WTC11 (cell line): ENCODE data around the gene ZGPAT. TPM values are rescaled to one million over a fixed set of nuclear protein-coding genes. Genes with fewer than 3 reads are reported as not detected.

ENCODE experiments used
- ATAC-seq: fragments of 200-7000 bp; cut with Tn5 transposase; 2 replicates; pipeline ENCODE4 v1.10.0; 2021; ENCODE audit warnings: mild to moderate bottlenecking, moderate library complexity
- CTCF ChIA-PET: fragments of 300-600 bp; sonication (Branson Sonifier 250); formaldehyde crosslinking; loops from one replicate; lab custom pipeline; 2021; ENCODE audit warnings: antibody characterized with exemption; lab: Charles Lee
- POLR2A ChIA-PET: fragments of 350-600 bp; sonication (Branson Sonifier 250); formaldehyde crosslinking; loops from one replicate; lab custom pipeline; 2021; ENCODE audit warnings: antibody characterized with exemption; lab: Charles Lee
- DNase-seq: peaks from one replicate; pipeline ENCODE4 v3.0.0; 2021; ENCODE audit warnings: low spot score
- H3K27ac Mint-ChIP-seq: 2 replicates; pipeline ENCODE4 v1.8.0; 2021; ENCODE audit warnings: mixed read lengths
- H3K27me3 Mint-ChIP-seq: 2 replicates; pipeline ENCODE4 v1.8.0; 2021; ENCODE audit warnings: low read depth, mild to moderate bottlenecking, moderate library complexity, mixed read lengths
- H3K36me3 Mint-ChIP-seq: 2 replicates; pipeline ENCODE4 v1.8.0; 2021; ENCODE audit warnings: mixed read lengths
- H3K4me1 Mint-ChIP-seq: 2 replicates; pipeline ENCODE4 v1.8.0; 2022; ENCODE audit warnings: mixed read lengths
- H3K4me3 Mint-ChIP-seq: 2 replicates; pipeline ENCODE4 v1.8.0; 2021; ENCODE audit warnings: mild to moderate bottlenecking, moderate library complexity, mixed read lengths
- H3K9me3 Mint-ChIP-seq: 2 replicates; pipeline ENCODE4 v1.8.0; 2021; ENCODE audit warnings: mixed read lengths
- CDX4 ChIP-seq: fragments of 250-450 bp; sonication (Bioruptor Pico); IDR thresholded peaks from 2 replicates; pipeline ENCODE4 v1.9.0; 2021; ENCODE audit warnings: moderate library complexity, mild to moderate bottlenecking, inconsistent platforms, borderline replicate concordance
- E2F4 ChIP-seq: sonication (generic); formaldehyde crosslinking; IDR thresholded peaks from 2 replicates; pipeline ENCODE4 v1.8.1; 2022; ENCODE audit warnings: low read depth, mild to moderate bottlenecking, moderate library complexity, missing genetic modification reagents, borderline replicate concordance
- E2F5 ChIP-seq: sonication (generic); formaldehyde crosslinking; IDR thresholded peaks from 2 replicates; pipeline ENCODE4 v1.8.1; 2022; ENCODE audit warnings: mild to moderate bottlenecking, moderate library complexity, missing genetic modification reagents
- ESRRA ChIP-seq: sonication (generic); formaldehyde crosslinking; IDR thresholded peaks from 2 replicates; pipeline ENCODE4 v1.8.1; 2022; ENCODE audit warnings: mild to moderate bottlenecking, missing genetic modification reagents, borderline replicate concordance
- GRHL2 ChIP-seq: fragments of 250-450 bp; sonication (Bioruptor Pico); IDR thresholded peaks from 2 replicates; pipeline ENCODE4 v1.8.0; 2022; ENCODE audit warnings: mild to moderate bottlenecking, moderate library complexity; ENCODE audit not compliant: insufficient replicate concordance, severe bottlenecking
- HMGXB4 ChIP-seq: sonication (generic); formaldehyde crosslinking; IDR thresholded peaks from 2 replicates; pipeline ENCODE4 v1.8.1; 2023; ENCODE audit warnings: mild to moderate bottlenecking, moderate library complexity, missing genetic modification reagents
- MAX ChIP-seq: sonication (generic); formaldehyde crosslinking; IDR thresholded peaks from 2 replicates; pipeline ENCODE4 v1.8.0; 2022; ENCODE audit warnings: mild to moderate bottlenecking, missing genetic modification reagents
- MXD4 ChIP-seq: fragments of 250-450 bp; sonication (Bioruptor Pico); IDR thresholded peaks from 2 replicates; pipeline ENCODE4 v1.8.0; 2021; ENCODE audit warnings: mild to moderate bottlenecking, moderate library complexity, borderline replicate concordance
- NFYB ChIP-seq: sonication (generic); formaldehyde crosslinking; conservative IDR thresholded peaks from 2 replicates; pipeline ENCODE4 v1.8.0; 2022; ENCODE audit warnings: low read depth, missing genetic modification reagents
- NR1H2 ChIP-seq: sonication (generic); formaldehyde crosslinking; IDR thresholded peaks from 2 replicates; pipeline ENCODE4 v1.9.0; 2021; ENCODE audit warnings: mild to moderate bottlenecking, moderate library complexity, missing genetic modification reagents
- SMAD4 ChIP-seq: sonication (generic); formaldehyde crosslinking; IDR thresholded peaks from 2 replicates; pipeline ENCODE4 v1.8.0; 2022; ENCODE audit warnings: mild to moderate bottlenecking, missing genetic modification reagents
- USF2 ChIP-seq: sonication (generic); formaldehyde crosslinking; IDR thresholded peaks from 2 replicates; pipeline ENCODE4 v1.8.1; 2023; ENCODE audit warnings: mild to moderate bottlenecking, missing genetic modification reagents, moderate library complexity
- ZNF423 ChIP-seq: fragments of 250-450 bp; sonication (Bioruptor Pico); IDR thresholded peaks from 2 replicates; pipeline ENCODE4 v2.1.2; 2022; ENCODE audit warnings: mild to moderate bottlenecking, moderate library complexity
- ZNF425 ChIP-seq: fragments of 250-450 bp; sonication (Bioruptor Pico); conservative IDR thresholded peaks from 2 replicates; pipeline ENCODE4 v1.9.0; 2021; ENCODE audit warnings: mild to moderate bottlenecking
- total RNA-seq: library from RNA; stranded (reverse); gene quantifications from 3 replicates; pipeline ENCODE4 v1.2.3, GENCODE V29; 2021

The ZGPAT gene
- total RNA-seq, 1 experiment from 2014 or later: 28.3 TPM

GRCh38 chr20:63664143-63664851, 43.5 kb upstream of the ZGPAT start (continued):
- TF ChIP-seq ZNF425 (CRISPR knock-in tag): no peak
- no peak for TF ChIP-seq MAX (CRISPR knock-in tag)
- no peak for TF ChIP-seq CDX4 (CRISPR knock-in tag)
- TF ChIP-seq, all 79 proteins: peak for 0

- no peak overlapping the region; the same call in 1 of the 2 replicates for H3K27ac Mint-ChIP-seq
- H3K9me3 Mint-ChIP-seq: no peaks in the 10 kb centered on the region
- ChIA-PET CTCF (interaction anchor here (0.7 to 1.5 kb wide), 4 partner anchors 23 to 316 kb away, joined by 3 to 8 read pairs (median 5); partner anchors contain the start of gene PRPF6), POLR2A (no interaction called here)
- peaks cover 27% of the 10 kb centered on the region for H3K36me3 Mint-ChIP-seq
- TF ChIP-seq USF2 (CRISPR knock-in tag): 0 out of 2 replicates have a peak, but pooled peaks have one; percentile 29
- no peak for TF ChIP-seq MXD4
- TF ChIP-seq NFYB (CRISPR knock-in tag): peak; percentile 90
- H3K4me3 Mint-ChIP-seq: no peak overlapping the region
- DNase-seq (peak; percentile 71), ATAC-seq (peak; percentile 97)
- no peaks in the 10 kb centered on the region for H3K4me1 Mint-ChIP-seq
- H3K27me3 Mint-ChIP-seq: no peaks in the 10 kb centered on the region
These were observed 42.8 kb upstream of the ZGPAT start for GRCh38 chr20:63664861-63665594.

- ChIA-PET POLR2A (no interaction called here), CTCF (interaction anchor here (1.3 to 1.5 kb wide), 2 partner anchors 24 to 169 kb away, joined by 3 to 7 read pairs; no protein-coding TSS in a partner anchor)
- H3K36me3 Mint-ChIP-seq: peaks cover 27% of the 10 kb centered on the region
- no peak for DNase-seq
- TF ChIP-seq HMGXB4 (CRISPR knock-in tag) (no peak), SMAD4 (CRISPR knock-in tag) (no peak)
- TF ChIP-seq, all 79 proteins: peak for 0
- Mint-ChIP-seq H3K27me3 (no peaks in the 10 kb centered on the region), H3K9me3 (no peaks in the 10 kb centered on the region), H3K27ac (no peak overlapping the region), H3K4me1 (no peaks in the 10 kb centered on the region), H3K4me3 (no peak overlapping the region)
- no peak for ATAC-seq
These were observed 42.1 kb upstream of the ZGPAT start for GRCh38 chr20:63665708-63666107.

- DNase-seq (no peak), ATAC-seq (no peak)
- Mint-ChIP-seq H3K9me3 (no peaks in the 10 kb centered on the region), H3K27ac (no peak overlapping the region), H3K36me3 (peaks cover 24% of the 10 kb centered on the region), H3K4me1 (no peaks in the 10 kb centered on the region), H3K4me3 (no peak overlapping the region), H3K27me3 (no peaks in the 10 kb centered on the region)
- POLR2A ChIA-PET: no interaction called here
- CTCF ChIA-PET: no interaction called here
- no peak for TF ChIP-seq ESRRA
- TF ChIP-seq E2F4: no peak
- no peak for TF ChIP-seq ZNF423 (CRISPR knock-in tag)
- TF ChIP-seq E2F5 (CRISPR knock-in tag): no peak
- TF ChIP-seq NFYB (CRISPR knock-in tag): no peak
- no peak for TF ChIP-seq USF2 (CRISPR knock-in tag)
- no peak for TF ChIP-seq GRHL2 (CRISPR knock-in tag)
- no peak for TF ChIP-seq NR1H2
These were observed 40.0 kb upstream of the ZGPAT start for GRCh38 chr20:63667858-63668257.
